HPDE6-E6E7 (cell line): ENCODE data around the gene KCNJ5.

ENCODE experiments used
- DNase-seq: peaks from one replicate; pipeline ENCODE4 v3.0.0; 2011; ENCODE audit warnings: missing footprints; ENCODE audit errors: extremely low spot score

KCNJ5 gene

GRCh38 chr11:128890543-128891368, at the start of gene KCNJ5:
Gene KCNJ5 (plus strand): TSS chr11:128891356. CDS start chr11:128911274, 19,918 bp downstream.
- no peak for DNase-seq

- DNase-seq = no peak
These were observed 49.6 kb upstream of the KCNJ5 start for GRCh38 chr11:128841461-128842072.

- no peak for DNase-seq
These were observed 47.9 kb upstream of the KCNJ5 start for GRCh38 chr11:128843198-128843785.

GRCh38 chr11:128845334-128845780, 45.8 kb upstream of the KCNJ5 start:
- DNase-seq = no peak

GRCh38 chr11:128846985-128847384, 44.2 kb upstream of the KCNJ5 start:
- no peak for DNase-seq

- DNase-seq = no peak
These were observed 42.2 kb upstream of the KCNJ5 start for GRCh38 chr11:128848815-128849455.

GRCh38 chr11:128852327-128853023, 38.7 kb upstream of the KCNJ5 start:
- DNase-seq = no peak

GRCh38 chr11:128853559-128853958, 37.6 kb upstream of the KCNJ5 start:
- no peak for DNase-seq

- DNase-seq = no peak
These were observed 36.3 kb upstream of the KCNJ5 start for GRCh38 chr11:128854841-128855240.

GRCh38 chr11:128856241-128856640, 34.9 kb upstream of the KCNJ5 start:
- no peak for DNase-seq

- DNase-seq = no peak
These were observed 33.8 kb upstream of the KCNJ5 start for GRCh38 chr11:128857341-128857740.

- peak; percentile 60 for DNase-seq
These were observed 31.4 kb upstream of the KCNJ5 start for GRCh38 chr11:128859563-128860441.

- DNase-seq = no peak
These were observed 30.4 kb upstream of the KCNJ5 start for GRCh38 chr11:128860571-128861361.

GRCh38 chr11:128862406-128862805, 28.8 kb upstream of the KCNJ5 start:
- DNase-seq = no peak

GRCh38 chr11:128862908-128863660, 28.1 kb upstream of the KCNJ5 start:
- no peak for DNase-seq

- DNase-seq = no peak
These were observed 25.7 kb upstream of the KCNJ5 start for GRCh38 chr11:128865490-128865889.

- DNase-seq = no peak
These were observed 23.9 kb upstream of the KCNJ5 start, which contains the start of gene KCNJ1 for GRCh38 chr11:128867277-128867676. Gene KCNJ1 (minus strand): TSS chr11:128867296. CDS start chr11:128840243, 27,053 bp downstream.

GRCh38 chr11:128868841-128869671, 22.1 kb upstream of the KCNJ5 start:
- no peak for DNase-seq
